Measurements from ENCODE around the gene APOL5.

APOL5 gene

DNA sequence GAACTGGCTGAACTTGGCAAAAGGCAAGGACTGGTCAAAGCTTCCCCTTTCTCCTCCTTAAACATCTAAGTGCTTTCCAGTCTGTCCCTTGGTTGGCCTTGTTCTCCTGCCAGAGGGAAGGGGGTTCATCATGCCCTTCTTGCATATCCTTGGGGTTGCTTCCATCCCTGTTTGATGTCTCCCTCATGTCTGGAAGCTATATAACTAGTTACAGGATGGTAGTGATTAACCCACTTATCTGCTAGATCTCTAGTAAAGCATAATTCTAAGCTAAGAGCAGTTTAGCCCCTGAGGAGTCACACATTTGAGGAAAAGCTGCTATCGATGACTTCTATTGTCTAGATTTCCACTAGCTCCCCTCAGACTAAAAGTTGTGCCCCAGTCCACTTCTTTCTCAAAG lies 22.9 kb downstream of the APOL5 start:
- DNase-seq (ENCODE audit: low spot score) = no peak

DNA sequence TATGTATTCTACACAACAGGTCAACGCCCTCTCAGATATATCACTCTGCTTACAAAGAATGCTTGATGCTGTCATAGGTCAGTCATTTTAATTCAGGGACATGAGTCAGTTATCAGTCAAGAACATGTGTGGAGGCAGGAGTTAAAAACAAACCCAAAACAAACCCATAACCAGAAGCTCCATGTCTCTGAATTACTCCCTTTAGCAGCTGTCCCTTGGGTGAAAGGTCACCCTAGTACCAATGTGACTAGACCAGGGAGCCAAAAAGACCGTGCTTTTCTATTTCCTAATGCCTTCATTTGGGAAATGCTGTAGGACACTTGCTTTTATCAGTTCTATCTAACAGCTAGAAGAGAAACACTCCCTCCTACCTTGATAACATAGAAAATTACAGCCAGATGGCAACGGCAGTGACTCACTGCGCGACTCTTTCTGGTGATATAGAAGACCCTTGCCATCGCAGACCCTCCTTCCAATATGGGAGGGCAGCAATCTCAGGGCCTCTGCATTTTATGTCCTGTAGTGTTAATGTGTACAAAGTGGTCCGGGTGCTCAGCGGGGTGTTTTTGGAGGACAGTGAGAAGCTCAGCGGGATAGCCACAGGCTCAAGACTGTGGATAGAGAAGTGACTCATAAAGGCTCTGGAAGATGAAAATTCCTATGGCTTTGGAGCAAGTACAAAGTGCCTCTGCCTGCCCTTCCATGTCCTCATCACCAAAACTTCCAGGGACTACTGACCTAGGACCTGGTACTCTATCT lies 24.8 kb downstream of the APOL5 start:
- peak; percentile 25 for DNase-seq (ENCODE audit: low spot score)

- no peak for DNase-seq (ENCODE audit: low spot score)
Observed at GRCh38 chr22:35743326-35743860, 25.7 kb downstream of the APOL5 start.

- DNase-seq (ENCODE audit: low spot score) = no peak
Observed at GRCh38 chr22:35746248-35746647, 28.6 kb downstream of the APOL5 start.

GRCh38 chr22:35746946-35747703 lies 29.5 kb downstream of the APOL5 start:
- no peak for DNase-seq (ENCODE audit: low spot score)

DNA sequence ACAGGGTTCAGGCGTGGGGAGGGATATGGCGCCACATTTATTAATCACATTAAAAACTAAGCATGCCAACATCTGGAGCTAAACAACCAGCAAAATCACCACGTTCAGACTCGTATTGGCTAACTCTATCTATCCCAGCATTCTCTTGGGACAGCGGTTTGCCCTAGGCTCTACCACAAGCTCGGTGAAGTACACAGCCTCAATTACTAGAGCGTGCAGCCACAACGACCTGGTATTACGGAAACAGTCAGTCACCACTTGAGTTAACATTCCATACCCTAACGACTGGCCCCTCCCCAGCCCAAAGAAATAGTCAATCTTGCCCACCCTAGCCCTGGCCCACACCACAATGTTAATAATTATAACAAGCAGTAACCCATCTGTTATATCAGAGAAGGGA lies 32.1 kb downstream of the APOL5 start:
- no peak for DNase-seq (ENCODE audit: low spot score)

- DNase-seq (ENCODE audit: low spot score) = no peak
Observed at GRCh38 chr22:35752006-35752862, 34.6 kb downstream of the APOL5 start.

DNA sequence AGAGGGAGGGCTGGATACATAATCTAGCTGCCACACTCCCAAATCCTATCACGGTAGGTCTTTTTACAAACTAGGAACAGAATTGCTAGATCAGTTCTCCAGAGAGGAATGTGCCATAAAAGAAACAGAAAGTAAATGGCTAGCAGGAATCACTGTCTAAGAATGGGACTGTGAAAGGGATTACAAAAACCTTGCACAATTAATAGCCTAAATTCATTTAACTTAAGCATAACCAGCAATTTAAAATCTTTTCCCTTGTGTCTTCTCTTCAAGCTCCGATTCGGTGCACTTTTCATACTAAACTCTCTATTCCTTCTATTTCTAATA lies 35.2 kb downstream of the APOL5 start:
- DNase-seq (ENCODE audit: low spot score) = no peak

DNA sequence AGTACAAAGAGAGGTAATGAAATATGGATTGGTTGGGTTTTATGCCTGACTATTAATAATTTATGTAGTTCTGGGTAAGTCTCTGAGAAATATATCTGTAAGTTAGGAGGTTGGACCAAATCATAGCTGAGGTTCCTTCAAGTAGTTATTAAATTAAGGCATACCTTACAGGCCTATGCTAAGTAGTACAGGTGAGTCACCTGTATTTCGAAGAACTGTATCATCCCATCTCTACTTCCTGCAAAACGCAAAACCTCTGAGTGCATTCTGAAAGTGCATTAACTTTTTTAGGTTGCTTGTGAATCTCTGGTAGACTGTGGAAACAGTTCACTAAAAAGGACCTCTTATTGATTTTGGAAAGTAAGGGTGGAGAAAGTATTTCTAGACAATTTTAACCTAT lies 37.1 kb downstream of the APOL5 start:
- no peak for DNase-seq (ENCODE audit: low spot score)

DNA sequence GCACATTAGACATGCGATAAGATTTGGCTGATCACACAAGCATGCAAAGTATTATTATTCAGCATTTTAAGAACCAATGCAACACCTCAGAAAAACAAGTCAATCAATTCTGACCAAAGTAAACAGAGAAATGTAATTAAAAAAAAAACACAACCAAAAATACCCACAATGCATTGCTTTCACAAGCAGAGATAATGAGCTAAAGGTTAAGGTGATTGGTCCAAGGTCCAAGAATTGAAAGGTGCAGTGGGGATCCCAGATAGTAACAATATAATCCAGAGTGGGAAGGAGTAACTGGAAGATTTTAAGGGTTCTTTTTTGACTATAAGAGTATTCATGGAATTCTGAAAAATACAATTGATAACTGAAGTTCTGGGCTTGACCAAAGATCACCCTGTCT lies 39.0 kb downstream of the APOL5 start:
- DNase-seq (ENCODE audit: low spot score) = no peak

GRCh38 chr22:35758394-35758793 lies 40.7 kb downstream of the APOL5 start:
- no peak for DNase-seq (ENCODE audit: low spot score)

- DNase-seq (ENCODE audit: low spot score) = no peak
Observed at GRCh38 chr22:35761037-35761436, 43.4 kb downstream of the APOL5 start.

DNA sequence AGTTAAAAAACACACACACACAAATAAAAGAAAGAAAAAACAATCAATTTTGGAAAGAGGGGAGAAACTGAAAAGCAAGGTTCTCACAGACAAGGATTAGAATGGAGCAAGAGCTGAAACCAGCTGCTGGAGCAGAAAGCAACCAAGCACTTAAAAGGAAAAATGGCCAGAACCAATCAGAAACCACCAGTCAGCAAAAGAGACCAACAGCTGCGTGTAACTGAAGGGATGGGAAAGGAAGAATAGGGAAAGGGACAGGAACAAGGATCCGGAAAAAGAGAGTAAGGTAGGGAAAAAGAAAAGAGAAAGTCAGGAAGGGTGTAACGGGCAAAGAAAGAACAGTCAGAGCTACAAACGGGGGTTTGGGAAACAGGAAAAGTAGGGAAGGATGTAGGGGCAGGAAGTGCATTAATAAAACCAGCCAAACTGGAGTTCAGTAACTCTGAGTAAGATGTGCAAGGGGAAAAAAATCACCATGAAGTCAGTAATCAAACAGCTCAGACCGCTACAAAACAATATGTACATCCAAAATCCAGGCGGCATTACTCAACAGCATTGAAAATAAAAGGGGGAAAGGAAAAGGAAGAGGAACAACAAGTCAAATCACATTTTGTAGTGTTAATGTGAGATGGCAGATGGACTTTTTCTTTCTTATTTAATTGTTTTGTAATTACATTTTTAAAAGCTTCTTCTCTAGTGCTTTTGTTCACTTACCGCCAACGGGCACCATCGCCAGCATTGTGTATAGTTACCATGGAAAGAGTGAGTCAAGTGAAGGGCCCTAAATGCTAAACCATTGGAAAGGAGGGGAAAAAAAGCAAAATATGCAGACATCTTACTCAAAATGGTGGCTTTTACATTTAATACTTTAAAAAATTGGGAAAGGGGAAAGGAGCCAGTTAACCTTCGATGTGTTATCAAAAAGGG lies 49.2 kb downstream of the APOL5 start:
- DNase-seq (ENCODE audit: low spot score) = no peak

DNA sequence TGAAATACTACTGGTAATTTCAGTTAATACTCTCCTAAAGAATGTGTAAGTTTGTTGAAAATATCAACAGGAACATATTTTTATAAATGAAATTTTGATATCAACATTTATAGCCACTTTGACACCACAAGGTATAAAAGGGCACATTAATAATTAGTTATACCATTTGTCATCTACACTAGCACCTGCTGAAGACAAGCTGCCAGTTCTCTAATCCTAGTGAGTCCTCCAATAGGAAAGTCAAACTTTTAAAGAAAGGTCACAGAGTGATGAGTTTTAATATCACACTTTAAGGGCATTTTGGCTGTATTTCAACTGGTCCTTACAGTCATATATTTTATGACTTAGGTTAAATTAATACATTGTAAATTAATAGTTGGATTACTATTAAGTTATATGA lies 52.3 kb downstream of the APOL5 start:
- DNase-seq (ENCODE audit: low spot score) = no peak

DNA sequence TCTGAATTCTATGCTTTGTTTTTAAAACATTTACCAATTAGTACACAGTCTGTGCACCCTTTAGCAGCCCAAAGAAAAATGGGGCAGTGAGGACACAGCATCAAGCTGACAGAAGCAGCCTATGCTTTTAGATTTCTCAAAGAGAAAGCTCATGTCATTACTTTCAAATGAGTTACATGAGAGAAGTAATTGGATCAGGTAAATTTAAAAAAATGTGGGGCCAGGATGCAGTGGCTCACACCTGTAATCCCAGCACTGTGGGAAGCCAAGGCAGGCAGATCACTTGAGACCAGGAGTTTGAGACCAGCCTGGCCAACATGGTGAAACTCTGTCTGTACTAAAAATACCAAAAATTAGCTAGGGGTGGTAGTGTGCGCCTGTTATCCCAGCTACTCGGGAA lies 57.7 kb downstream of the APOL5 start:
- no peak for DNase-seq (ENCODE audit: low spot score)

- no peak for DNase-seq (ENCODE audit: low spot score)
Observed at GRCh38 chr22:35777335-35777975, 59.8 kb downstream of the APOL5 start.
